ENCODE results near the gene NPFFR2.
"Not testable (repeated sequence)": the region's sequence is repeated elsewhere in the genome, so short reads cannot be mapped to it uniquely, and the experiment has no call there.

Gene NPFFR2

DNA sequence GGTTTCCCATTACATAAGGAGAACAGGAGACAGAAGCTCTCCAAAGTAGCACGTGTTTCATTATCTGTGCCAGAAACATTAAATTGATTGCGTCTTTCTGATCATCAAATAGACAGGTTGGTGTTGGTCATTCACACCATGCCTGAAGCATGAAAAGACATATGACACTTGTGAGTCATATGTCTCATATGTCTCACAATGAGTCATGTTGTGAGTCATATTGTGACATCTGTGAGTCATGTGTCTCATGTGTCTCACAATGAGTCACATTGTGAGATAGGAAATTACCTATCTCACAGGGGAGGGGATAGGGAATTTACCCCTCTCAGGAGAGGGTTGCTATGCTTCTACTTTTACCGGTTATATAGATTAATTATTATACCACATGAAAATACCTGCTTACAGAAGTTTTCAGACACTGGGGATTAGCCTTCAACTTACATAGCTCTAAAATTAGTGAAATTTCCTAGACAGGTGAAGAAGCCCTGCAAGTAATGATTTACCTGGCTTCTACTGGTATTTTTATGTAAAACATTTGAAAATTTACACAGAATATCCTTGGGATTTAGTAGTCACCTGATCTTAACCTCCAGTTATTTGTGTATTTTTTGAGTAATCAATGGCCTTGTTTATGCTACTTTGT, 80.8 kb downstream of the NPFFR2 start:
- DNase-seq, result no peak

DNA sequence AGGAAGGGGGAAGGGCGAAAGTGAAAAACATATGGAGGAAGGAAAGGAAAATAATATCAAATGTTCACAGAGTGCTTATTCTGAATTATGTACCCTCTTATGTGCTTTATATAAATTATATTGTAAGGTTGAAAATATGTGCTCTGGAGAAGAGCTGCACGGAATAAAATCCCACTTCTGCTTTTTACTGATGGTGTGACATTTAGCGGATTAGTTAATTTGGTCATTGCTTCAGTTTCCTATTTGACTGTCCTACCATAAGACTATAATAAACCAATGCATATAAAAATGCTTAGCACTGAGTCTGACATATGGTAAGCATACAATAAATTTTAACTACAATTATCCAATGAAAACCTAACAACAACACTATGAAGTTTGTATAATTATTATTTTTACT, 86.2 kb downstream of the NPFFR2 start:
- no peak for DNase-seq

DNA sequence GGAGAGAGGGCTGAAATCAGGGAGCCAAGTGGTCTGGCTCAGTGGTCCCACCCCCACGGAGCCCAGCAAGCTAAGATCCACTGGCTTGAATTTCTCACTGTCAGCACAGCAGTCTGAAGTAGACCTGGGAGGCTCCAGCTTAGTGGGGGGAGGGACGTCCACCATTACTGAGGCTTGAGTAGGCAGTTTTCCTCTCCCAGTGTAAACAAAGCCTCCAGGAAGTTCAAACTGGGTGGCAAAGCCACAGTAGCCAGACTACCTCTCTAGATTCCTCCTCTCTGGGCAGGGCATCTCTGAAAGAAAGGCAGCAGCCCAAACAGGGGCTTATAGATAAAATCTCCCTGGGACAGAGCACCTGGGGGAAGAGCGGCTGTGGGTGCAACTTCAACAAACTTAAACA, 88.1 kb downstream of the NPFFR2 start:
- DNase-seq, result no peak

DNA sequence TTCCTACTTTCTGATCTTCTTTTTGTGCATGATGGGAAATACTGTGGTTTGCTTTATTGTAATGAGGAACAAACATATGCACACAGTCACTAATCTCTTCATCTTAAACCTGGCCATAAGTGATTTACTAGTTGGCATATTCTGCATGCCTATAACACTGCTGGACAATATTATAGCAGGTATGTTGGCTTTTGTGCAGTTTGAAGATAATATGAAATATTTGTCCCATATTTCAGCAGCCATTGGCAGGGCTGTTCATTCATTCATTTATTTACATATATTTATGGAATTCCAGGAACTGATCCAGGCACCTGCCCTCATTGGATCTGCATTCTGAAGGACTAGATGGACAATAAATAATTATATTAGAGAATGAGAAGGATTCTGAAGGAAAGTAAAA, 96.9 kb downstream of the NPFFR2 start:
- DNase-seq, result no peak

DNA sequence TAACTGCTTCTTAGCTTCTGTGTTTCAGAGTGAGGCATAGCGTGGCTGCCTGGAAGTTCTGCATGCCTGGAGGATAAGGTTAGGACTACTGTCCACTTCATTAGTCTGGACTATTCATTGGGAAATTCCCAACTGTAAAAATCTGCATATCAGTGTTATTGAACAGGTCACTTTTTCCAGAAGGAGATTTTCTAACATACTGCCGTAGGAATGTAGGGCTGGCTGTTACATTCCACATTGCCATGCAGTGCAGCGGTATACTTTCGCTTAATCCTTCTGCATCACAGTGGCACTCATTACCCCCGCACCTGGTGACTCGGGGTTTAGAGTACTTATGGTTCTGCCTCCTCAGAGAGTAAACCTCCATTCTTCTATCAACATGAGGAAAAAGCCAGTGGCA, 104.6 kb downstream of the NPFFR2 start:
- DNase-seq, result no peak

DNA sequence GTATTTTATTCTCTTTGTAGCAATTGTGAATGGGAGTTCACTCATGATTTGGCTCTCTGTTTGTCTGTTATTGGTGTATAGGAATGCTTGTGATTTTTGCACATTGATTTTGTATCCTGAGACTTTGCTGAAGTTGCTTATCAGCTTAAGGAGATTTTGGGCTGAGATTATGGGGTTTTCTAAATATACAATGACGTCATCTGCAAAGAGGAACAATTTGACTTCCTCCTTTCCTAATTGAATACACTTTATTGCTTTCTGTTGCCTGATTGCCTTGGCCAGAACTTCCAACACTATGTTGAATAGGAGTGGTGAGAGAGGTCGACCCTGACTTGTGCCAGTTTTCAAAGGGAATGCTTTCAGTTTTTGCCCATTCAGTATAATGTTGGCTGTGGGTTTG, 108.2 kb downstream of the NPFFR2 start:
- DNase-seq, result not testable (repeated sequence)

DNA sequence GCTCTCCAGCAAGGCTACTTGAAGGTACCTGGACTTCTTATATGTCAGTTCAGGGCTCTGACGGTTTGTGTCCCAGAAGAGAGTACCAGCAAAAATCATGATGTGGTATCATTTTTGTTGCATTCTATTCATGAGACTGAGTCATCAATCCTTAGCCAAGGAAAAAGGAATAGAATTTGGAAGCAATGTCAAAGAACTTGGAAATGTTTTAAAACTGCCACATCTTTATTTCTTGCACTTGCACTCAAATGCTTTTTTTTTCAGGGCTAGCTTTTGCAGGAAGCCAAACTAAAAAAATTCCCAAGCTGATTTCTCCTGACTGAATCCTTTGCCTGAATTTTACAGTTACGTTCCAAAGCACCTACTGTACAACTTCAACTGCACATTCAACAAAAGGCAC, 112.4 kb downstream of the NPFFR2 start:
- no peak for DNase-seq

DNA sequence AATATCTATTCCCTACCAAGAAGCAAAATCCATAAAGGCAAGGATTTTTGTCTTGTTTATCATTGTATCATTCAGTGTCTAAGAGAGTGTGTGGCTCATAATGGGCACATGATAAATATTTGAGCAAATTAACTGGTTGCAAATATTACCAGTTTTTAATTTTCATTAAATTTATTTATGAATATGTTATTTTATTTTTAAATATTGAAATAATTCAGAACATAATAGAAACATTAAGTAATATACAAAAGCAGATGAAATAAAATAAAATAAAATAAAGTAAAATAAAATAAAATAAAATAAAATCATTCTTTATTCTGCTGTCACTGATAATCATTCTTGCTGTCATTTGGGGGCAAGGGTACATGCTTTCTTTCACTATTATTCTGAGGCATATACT, 120.9 kb downstream of the NPFFR2 start:
- no peak for DNase-seq

DNA sequence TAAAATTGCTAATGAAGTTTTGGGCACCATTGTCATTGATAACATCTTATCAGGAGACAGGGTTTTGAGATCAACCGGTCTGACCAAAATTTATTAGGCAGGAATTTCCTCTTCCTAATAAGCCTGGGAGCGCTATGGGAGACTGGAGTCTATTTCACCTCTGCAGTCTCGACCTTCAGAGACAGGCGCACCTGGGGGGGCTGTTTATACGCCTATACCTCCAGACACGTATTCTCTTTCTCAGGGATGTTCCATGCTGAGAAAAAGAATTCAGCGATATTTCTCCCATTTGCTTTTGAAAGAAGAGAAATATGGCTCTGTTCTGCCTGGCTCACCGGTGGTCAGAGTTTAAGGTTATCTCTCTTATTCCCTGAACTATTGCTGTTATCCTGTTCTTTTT, 121.8 kb downstream of the NPFFR2 start:
- not testable (repeated sequence) for DNase-seq

DNA sequence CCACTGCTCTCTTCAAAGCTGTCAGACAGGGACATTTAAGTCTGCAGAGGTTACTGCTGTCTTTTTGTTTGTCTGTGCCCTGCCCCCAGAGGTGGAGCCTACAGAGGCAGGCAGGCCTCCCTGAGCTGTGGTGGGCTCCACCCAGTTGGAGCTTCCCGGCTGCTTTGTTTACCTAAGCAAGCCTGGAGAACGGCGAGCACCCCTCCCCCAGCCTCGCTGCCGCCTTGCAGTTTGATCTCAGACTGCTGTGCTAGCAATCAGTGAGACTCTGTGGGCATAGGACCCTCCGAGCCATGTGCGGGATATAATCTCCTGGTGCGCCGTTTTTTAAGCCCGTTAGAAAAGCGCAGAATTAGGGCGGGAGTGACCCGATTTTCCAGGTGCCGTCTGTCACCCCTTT, 137.5 kb downstream of the NPFFR2 start:
- not testable (repeated sequence) for DNase-seq

DNA sequence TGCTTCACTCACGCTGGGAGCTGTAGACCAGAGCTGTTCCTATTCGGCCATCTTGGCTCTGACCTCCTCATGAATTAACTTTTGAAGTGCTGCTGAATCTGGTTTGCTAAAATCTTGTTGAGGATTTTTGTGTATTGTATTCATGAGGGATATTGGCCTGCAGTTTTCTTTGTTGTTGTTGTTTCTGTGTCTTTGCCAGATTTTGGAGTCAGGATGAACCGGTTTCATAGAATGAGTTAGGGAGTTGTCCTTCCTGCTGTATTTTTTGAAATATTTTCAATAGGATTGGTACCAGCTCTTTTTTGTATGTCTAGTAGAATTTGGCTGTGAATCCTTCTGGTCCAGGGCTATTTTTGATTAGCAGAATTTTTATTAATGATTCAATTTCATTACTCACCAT, 138.1 kb downstream of the NPFFR2 start:
- no peak for DNase-seq

DNA sequence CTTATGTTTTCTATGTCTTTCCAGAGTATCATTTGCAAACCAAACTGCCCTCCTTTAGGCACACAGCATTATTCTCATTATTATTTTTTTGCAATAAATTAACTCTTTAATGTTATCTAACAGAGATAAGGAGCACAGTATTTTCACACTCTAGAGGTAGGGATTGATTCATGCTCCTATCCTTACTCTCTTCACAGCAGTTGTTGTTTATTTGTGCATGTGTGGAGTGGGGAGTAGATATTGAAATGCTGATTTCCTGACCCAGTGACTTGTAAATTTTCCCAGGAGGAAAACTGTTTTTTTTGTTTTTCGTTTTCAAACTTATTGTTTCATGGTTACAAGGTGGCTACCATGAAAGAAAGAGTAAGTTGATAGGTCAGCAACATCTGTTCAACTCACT, 140.0 kb downstream of the NPFFR2 start:
- no peak for DNase-seq

DNA sequence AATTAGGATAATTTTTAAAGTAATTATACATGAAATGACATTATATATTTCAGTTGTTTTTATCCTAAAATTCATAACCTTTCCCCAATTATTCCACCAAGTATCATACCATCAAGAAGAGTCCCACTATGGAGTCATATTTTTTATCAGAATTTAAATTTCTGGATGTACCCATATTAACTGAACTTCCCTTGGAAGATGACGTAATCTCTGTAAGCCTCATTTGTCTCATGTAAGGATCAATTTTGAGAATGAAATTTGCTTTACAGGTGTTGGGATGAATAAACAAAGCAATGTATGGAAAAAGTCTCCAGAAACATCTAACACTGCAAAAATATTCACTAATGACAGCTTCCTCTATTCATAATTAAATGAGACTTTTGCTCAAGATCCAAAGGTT, 147.5 kb downstream of the NPFFR2 start:
- no peak for DNase-seq

DNA sequence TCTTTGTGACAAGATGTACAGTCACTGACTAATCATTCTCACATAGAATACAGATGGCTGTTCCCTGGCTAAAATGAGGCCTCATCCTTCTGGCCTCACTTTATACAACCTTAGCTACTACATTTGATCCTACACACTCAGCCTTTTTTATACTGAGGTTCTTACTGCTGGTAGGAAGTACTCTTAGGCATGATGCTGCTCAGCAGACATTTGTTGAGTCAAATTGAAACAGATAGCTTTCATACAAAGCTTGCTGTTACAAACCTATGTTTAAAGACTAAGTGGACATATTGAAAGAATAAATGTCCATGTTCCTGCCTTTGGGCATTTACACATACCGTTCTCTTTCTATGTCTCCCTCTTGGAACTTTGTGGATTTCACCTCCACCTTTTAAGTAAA, 154.9 kb downstream of the NPFFR2 start:
- no peak for DNase-seq

DNA sequence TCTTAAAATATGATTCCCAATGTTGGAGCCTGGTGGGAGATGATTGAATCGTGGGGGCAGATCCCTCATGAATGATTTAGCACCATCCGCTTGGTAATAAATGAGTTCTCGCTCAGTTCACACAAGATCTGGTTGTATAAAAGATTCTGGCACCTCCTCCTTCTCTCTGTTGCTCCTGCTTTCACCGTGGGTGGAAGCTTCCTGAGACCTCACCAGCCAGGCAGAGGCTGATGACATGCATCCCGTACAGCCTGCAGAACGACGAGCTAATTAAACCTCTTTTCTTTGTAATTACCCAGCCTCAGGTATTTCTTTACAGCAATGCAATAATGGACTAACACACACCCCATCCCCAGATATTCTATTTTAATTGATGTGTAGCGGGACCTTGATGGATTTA, 162.2 kb downstream of the NPFFR2 start:
- DNase-seq, result no peak

DNA sequence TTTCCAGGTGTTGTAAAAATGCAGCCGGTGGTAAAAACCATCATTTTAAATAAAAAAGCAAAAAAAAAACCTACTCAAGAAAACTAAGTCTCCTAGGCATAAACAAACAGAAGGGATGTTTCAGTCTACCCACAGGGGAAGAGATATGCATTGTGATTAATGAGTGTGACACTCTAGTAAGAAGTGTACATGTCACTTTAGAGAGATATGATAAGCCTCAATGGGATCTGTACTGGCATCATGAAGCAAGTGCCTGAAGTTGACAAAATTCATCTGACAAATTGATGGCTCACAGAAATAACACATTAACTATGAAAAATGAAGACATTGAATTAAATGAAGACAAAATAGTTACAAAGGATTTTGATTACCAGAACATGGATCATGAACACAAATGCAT, 162.7 kb downstream of the NPFFR2 start:
- no peak for DNase-seq
